ENCODE results near the gene GNA12. TPM values are rescaled to one million over a fixed set of nuclear protein-coding genes. Genes with fewer than 3 reads are reported as not detected.
A peak's percentile ranks its signal among the peaks of the same experiment; 100 is the strongest.

GNA12 gene
- total and polyA plus RNA-seq, 9 of the 15 experiments (the other 6 are each of a cell fraction or from before 2014, with no cell fraction given), result 0.65 to 32.7 (median 9.6) TPM

DNA sequence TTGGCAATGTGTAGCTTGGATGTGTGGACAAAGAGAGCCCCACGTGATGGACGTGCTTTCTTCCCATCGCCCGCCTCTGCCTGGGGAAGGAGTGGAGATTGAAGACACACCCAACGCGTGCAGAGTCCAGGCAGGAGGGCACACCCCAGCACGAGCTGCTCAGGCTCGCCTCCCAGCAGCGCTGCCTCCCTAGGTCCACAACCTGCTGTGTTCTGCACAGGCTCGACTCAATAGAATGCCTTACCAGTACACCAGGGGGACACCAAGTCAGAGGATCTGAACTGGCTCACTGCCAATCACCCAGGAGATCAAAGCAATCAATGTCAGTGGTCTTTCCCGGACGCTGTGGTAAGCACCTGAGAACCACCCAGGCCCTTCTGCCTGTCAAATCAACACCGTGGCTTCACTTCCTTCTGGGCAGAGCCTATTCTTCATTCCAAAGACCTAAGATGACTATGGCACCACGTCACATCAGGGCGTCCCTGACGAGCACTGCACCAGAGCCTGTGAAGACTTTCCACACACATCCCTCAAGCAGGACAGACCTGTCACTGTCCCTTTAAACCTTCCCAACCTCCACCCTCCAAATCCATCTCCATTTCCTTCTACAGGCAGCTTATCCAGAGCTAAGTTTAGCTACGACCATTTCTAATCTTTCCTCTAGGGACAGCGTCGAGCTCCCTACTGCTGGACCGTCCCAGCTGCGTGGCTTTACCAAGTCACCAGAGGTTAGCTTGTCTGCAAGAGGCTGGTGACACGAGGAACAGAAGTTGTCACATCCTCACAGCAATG is 83.8 kb downstream of the GNA12 start (continued):
- TF ChIP-seq SMAD1 (IDR thresholded peaks at IDR 0.05; ENCODE audit: low read depth, low read length, partially characterized antibody), result peak; percentile 33

DNA sequence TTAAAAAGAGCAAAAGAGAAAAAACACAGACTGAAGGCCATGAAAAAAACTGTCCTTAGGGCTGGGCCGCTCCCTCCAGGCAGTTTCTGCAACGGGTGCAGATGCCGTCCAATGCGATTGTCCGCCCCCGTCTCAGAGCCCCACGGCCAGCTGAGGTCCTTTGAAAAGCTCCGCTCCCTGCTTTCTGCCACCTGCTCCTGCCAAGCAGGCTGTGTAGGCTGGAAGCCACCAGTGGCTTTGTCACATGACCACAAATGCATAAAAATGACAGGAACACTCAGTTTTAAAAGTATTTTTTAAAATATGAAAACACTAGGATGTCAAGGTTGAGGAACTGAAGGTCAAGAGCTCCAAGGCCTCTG is 84.4 kb downstream of the GNA12 start:
- peaks cover 19% of the 10 kb centered on the region; the same call in 2 of the 3 replicates for H3K79me2 ChIP-seq (ENCODE audit: control insufficient read depth, insufficient read depth, low read length)
- peak overlapping the region; percentile 26; the same call in 2 of the 3 replicates for H3K27ac ChIP-seq (ENCODE audit: extremely low read depth, low read depth, low read length)
- H3K9ac ChIP-seq (ENCODE audit: insufficient read depth in 1 of 2, low read depth in 2 of 2, low read length in 2 of 2), result peak overlapping the region in 1 of 2 experiments; percentile 79; a peak in 3 of 4 replicates
- no peak for FAIRE-seq
- BruUV-seq (replicated peaks), result no TSS peak
- WGBS (ENCODE audit: insufficient coverage, low coverage, missing lambda C conversion rate), result 90% methylated on average over 7 of the region's 8 CpGs
- H3K4me3 ChIP-seq, result no peak overlapping the region
- H3K27me3 ChIP-seq (ENCODE audit: control insufficient read depth in 2 of 2, insufficient read depth in 2 of 2, low read length in 2 of 2), result no peaks in the 10 kb centered on the region
- H3K9me1 ChIP-seq (ENCODE audit: control insufficient read depth, insufficient read depth, low read length), result no peaks in the 10 kb centered on the region
- CTCF ChIA-PET (ENCODE audit: low intra/inter-chr PET ratio), result no interaction called here
- no peak for ATAC-seq
- peaks cover 6% of the 10 kb centered on the region; the same call in 1 of the 3 replicates for H3K36me3 ChIP-seq (ENCODE audit: control insufficient read depth, insufficient read depth, low read length)
- H4K20me1 ChIP-seq (replicated peaks; ENCODE audit: control insufficient read depth, insufficient read depth, low read length), result 0 out of 2 replicates have a peak, but pooled peaks cover 3% of the 10 kb centered on the region
- intact Hi-C loops (cut with micrococcal nuclease) (loop anchor here (2.0 to 10.0 kb wide), 3 partner anchors 25 to 85 kb away; partner anchors contain the start of gene GNA12), in situ Hi-C loops (cut with MboI) (no loop called here)
- TF ChIP-seq, protein P1, sequence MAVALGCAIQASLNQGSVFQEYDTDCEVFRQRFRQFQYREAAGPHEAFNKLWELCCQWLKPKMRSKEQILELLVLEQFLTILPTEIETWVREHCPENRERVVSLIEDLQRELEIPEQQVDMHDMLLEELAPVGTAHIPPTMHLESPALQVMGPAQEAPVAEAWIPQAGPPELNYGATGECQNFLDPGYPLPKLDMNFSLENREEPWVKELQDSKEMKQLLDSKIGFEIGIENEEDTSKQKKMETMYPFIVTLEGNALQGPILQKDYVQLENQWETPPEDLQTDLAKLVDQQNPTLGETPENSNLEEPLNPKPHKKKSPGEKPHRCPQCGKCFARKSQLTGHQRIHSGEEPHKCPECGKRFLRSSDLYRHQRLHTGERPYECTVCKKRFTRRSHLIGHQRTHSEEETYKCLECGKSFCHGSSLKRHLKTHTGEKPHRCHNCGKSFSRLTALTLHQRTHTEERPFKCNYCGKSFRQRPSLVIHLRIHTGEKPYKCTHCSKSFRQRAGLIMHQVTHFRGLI (CRISPR knock-in tag; IDR thresholded peaks at IDR 0.05), result no peak
- TF ChIP-seq, protein P2, sequence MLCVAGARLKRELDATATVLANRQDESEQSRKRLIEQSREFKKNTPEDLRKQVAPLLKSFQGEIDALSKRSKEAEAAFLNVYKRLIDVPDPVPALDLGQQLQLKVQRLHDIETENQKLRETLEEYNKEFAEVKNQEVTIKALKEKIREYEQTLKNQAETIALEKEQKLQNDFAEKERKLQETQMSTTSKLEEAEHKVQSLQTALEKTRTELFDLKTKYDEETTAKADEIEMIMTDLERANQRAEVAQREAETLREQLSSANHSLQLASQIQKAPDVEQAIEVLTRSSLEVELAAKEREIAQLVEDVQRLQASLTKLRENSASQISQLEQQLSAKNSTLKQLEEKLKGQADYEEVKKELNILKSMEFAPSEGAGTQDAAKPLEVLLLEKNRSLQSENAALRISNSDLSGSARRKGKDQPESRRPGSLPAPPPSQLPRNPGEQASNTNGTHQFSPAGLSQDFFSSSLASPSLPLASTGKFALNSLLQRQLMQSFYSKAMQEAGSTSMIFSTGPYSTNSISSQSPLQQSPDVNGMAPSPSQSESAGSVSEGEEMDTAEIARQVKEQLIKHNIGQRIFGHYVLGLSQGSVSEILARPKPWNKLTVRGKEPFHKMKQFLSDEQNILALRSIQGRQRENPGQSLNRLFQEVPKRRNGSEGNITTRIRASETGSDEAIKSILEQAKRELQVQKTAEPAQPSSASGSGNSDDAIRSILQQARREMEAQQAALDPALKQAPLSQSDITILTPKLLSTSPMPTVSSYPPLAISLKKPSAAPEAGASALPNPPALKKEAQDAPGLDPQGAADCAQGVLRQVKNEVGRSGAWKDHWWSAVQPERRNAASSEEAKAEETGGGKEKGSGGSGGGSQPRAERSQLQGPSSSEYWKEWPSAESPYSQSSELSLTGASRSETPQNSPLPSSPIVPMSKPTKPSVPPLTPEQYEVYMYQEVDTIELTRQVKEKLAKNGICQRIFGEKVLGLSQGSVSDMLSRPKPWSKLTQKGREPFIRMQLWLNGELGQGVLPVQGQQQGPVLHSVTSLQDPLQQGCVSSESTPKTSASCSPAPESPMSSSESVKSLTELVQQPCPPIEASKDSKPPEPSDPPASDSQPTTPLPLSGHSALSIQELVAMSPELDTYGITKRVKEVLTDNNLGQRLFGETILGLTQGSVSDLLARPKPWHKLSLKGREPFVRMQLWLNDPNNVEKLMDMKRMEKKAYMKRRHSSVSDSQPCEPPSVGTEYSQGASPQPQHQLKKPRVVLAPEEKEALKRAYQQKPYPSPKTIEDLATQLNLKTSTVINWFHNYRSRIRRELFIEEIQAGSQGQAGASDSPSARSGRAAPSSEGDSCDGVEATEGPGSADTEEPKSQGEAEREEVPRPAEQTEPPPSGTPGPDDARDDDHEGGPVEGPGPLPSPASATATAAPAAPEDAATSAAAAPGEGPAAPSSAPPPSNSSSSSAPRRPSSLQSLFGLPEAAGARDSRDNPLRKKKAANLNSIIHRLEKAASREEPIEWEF (CRISPR knock-in tag; IDR thresholded peaks at IDR 0.05), result no peak
- TF ChIP-seq, protein P3, sequence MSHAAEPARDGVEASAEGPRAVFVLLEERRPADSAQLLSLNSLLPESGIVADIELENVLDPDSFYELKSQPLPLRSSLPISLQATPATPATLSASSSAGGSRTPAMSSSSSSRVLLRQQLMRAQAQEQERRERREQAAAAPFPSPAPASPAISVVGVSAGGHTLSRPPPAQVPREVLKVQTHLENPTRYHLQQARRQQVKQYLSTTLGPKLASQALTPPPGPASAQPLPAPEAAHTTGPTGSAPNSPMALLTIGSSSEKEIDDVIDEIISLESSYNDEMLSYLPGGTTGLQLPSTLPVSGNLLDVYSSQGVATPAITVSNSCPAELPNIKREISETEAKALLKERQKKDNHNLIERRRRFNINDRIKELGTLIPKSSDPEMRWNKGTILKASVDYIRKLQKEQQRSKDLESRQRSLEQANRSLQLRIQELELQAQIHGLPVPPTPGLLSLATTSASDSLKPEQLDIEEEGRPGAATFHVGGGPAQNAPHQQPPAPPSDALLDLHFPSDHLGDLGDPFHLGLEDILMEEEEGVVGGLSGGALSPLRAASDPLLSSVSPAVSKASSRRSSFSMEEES (CRISPR knock-in tag; IDR thresholded peaks at IDR 0.05), result peak; percentile 56
- TF ChIP-seq NFIC (IDR thresholded peaks at IDR 0.05) (no peak), RAD51 (IDR thresholded peaks at IDR 0.05; ENCODE audit: borderline replicate concordance, low read depth) (peak; percentile 35; the same call in 1 of the 2 replicates), ELF2 (CRISPR knock-in tag; IDR thresholded peaks at IDR 0.05) (no peak), ZNF707 (CRISPR knock-in tag; conservative IDR thresholded peaks at IDR 0.05) (no peak), NCOA6 (IDR thresholded peaks at IDR 0.05) (no peak)
- TF ChIP-seq, protein P4, sequence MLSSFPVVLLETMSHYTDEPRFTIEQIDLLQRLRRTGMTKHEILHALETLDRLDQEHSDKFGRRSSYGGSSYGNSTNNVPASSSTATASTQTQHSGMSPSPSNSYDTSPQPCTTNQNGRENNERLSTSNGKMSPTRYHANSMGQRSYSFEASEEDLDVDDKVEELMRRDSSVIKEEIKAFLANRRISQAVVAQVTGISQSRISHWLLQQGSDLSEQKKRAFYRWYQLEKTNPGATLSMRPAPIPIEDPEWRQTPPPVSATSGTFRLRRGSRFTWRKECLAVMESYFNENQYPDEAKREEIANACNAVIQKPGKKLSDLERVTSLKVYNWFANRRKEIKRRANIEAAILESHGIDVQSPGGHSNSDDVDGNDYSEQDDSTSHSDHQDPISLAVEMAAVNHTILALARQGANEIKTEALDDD (IDR thresholded peaks at IDR 0.05), result no peak
- no peak overlapping the region for H2AFZ ChIP-seq (ENCODE audit: low read depth, low read length)
- no peak for DNase-seq (ENCODE audit: extremely low read depth in 1 of 4, low spot score in 3 of 4)
- 0 out of 2 replicates have a peak overlapping the region, but pooled peaks have one; percentile 33 for H3K4me2 ChIP-seq (ENCODE audit: insufficient read depth, low read length)
- POLR2A ChIA-PET, result no interaction called here
- H3K4me1 ChIP-seq (replicated peaks in 1 of 2; ENCODE audit: control insufficient read depth in 2 of 2, insufficient read depth in 2 of 2, low read length in 2 of 2), result peaks cover 32 to 61% of the 10 kb centered on the region in 2 experiments
- no peaks in the 10 kb centered on the region for H3K9me3 ChIP-seq (replicated peaks; ENCODE audit: control insufficient read depth, insufficient read depth, low read depth, low read length)

Data from K562 (cell line).